H1 (cell line): Measurements from ENCODE around the gene CTSH.

ENCODE experiments used
- CTCF ChIP-seq, 3 experiments: IDR thresholded peaks; 1 replicate in 2 of 3; 2 replicates in 1 of 3; pipeline versions ENCODE4 v1.5.1 to v1.6.1; 2011; ENCODE audit warnings: low read length in 3 of 3, mild to moderate bottlenecking in 3 of 3, inconsistent platforms in 2 of 3, low read depth in 1 of 3, moderate library complexity in 1 of 3; ENCODE audit not compliant: insufficient read depth in 1 of 3; ENCODE audit errors: control extremely low read depth in 1 of 3
- EGR1 ChIP-seq: IDR thresholded peaks from 2 replicates; pipeline ENCODE4 v1.6.1; 2011; ENCODE audit warnings: low read depth, low read length, borderline replicate concordance
- MAX ChIP-seq: IDR thresholded peaks from 2 replicates; pipeline ENCODE4 v1.6.1; 2012; ENCODE audit warnings: inconsistent platforms
- POLR2AphosphoS5 ChIP-seq: IDR thresholded peaks from 2 replicates; pipeline ENCODE4 v1.6.1; 2011; ENCODE audit warnings: low read depth, low read length
- RNF2 ChIP-seq: fragments of 200-900, 300-1000 bp; sonication (generic); IDR thresholded peaks from 2 replicates; pipeline ENCODE4 v1.7.1; 2016; ENCODE audit warnings: borderline replicate concordance, low read depth, mild to moderate bottlenecking, antibody characterized with exemption, low read length; ENCODE audit not compliant: poor library complexity, severe bottlenecking; ENCODE audit errors: missing control alignments
- TCF12 ChIP-seq: IDR thresholded peaks from 2 replicates; pipeline ENCODE4 v1.6.1; 2011; ENCODE audit warnings: low read depth, mild to moderate bottlenecking, low read length

GRCh38 chr15:78974272-78974918, 29.5 kb upstream of the CTSH start:
- no peak for TF ChIP-seq EGR1
- no peak for TF ChIP-seq CTCF (IDR thresholded peaks at IDR 0.05; ENCODE audit: control extremely low read depth in 1 of 3, insufficient read depth in 1 of 3, low read depth in 1 of 3, low read length in 3 of 3)
- no peak for TF ChIP-seq RNF2
- TF ChIP-seq MAX: no peak
- TF ChIP-seq POLR2AphosphoS5: no peak
- TF ChIP-seq TCF12: no peak
